HCT116 (cell line): Measurements from ENCODE around the gene NOL9. TPM values are rescaled to one million over a fixed set of nuclear protein-coding genes. Genes with fewer than 3 reads are reported as not detected.

Experiments used
- ATAC-seq: fragments of 200-7000 bp; cut with Tn5 transposase; 2 replicates; pipeline ENCODE4 v1.9.1; 2020; ENCODE audit warnings: mild to moderate bottlenecking, moderate library complexity
- BruUV-seq: library from RNA; stranded (reverse); fragments of 400-500 nt; replicated peaks from 2 replicates; lab custom pipeline; 2021; lab: Mats Ljungman, UMichigan
- CTCF ChIA-PET: fragments of 300-600 bp; sonication (Branson Sonifier 250); formaldehyde crosslinking; loops from one replicate; lab custom pipeline; 2021; ENCODE audit warnings: antibody characterized with exemption; lab: Charles Lee
- POLR2A ChIA-PET: fragments of 300-600, 350-600 bp; sonication (Branson Sonifier 250); formaldehyde crosslinking; loops from one replicate; lab custom pipeline; 2021; ENCODE audit warnings: antibody characterized with exemption; lab: Charles Lee
- RAD21 ChIA-PET, 2 experiments: fragments of 300-600 bp; sonication (Branson Sonifier 250); formaldehyde crosslinking; loops; one replicate each; lab custom pipeline; 2023; ENCODE audit warnings: low total read pairs in 2 of 2; ENCODE audit not compliant: uncharacterized antibody in 2 of 2, unreplicated experiment in 2 of 2, low non-redundant PET in 1 of 2; lab: Charles Lee
- DNase-seq: peaks from one replicate; pipeline ENCODE4 v3.0.0-alpha.2; 2010; ENCODE audit warnings: low read depth, low spot score
- H2AFZ ChIP-seq: fragments of 200-600 bp; shearing (Covaris generic), sonication (generic); 2 replicates; pipeline ENCODE4 v1.6.1; 2017; ENCODE audit warnings: low read depth, mixed run types, mixed read lengths, antibody characterized with exemption, low read length; ENCODE audit not compliant: poor library complexity, severe bottlenecking
- H3K27ac ChIP-seq: 2 replicates; pipeline ENCODE4 v1.5.1; 2012; ENCODE audit warnings: low read depth, low read length
- H3K27me3 ChIP-seq: fragments of 200-600 bp; sonication (generic); 2 replicates; pipeline ENCODE4 v1.6.1; 2016; ENCODE audit warnings: mixed run types, low read length, mixed read lengths; ENCODE audit not compliant: insufficient read depth
- H3K36me3 ChIP-seq, 2 experiments: fragments of 200-500 bp in 1 of 2; fragments of 200-600 bp in 1 of 2; sonication (Bioruptor generic) in 1 of 2; sonication (generic) in 1 of 2; 2 replicates each; pipeline versions ENCODE4 v1.5.1 to v1.6.1; 2014 to 2016; ENCODE audit warnings: low read length in 2 of 2, inconsistent platforms in 1 of 2, mixed read lengths in 1 of 2, mixed run types in 1 of 2; ENCODE audit not compliant: insufficient read depth in 2 of 2, control insufficient read depth in 1 of 2
- H3K4me1 ChIP-seq, 2 experiments: fragments of 200-600 bp in 1 of 2; sonication (generic) in 1 of 2; 2 replicates each; pipeline versions ENCODE4 v1.5.1 to v1.6.1; 2012 to 2017; ENCODE audit warnings: low read length in 2 of 2, inconsistent platforms in 1 of 2, mild to moderate bottlenecking in 1 of 2, mixed read lengths in 1 of 2, mixed run types in 1 of 2, moderate library complexity in 1 of 2; ENCODE audit not compliant: insufficient read depth in 2 of 2, control insufficient read depth in 1 of 2
- H3K4me2 ChIP-seq: fragments of 200-600 bp; sonication (generic); 2 replicates; pipeline ENCODE4 v1.6.1; 2017; ENCODE audit warnings: mixed run types, low read length, mixed read lengths
- H3K4me3 ChIP-seq, 2 experiments: fragments of 200-600 bp in 1 of 2; sonication (generic) in 1 of 2; replicated peaks in 1 of 2; 2 replicates each; pipeline ENCODE4 v1.5.1; 2011 to 2016; ENCODE audit warnings: low read length in 2 of 2, control low read depth in 1 of 2, low read depth in 1 of 2, mild to moderate bottlenecking in 1 of 2, mixed read lengths in 1 of 2, mixed run types in 1 of 2
- H3K79me2 ChIP-seq: fragments of 200-600 bp; sonication (generic); 2 replicates; pipeline ENCODE4 v1.6.1; 2017; ENCODE audit warnings: mild to moderate bottlenecking, mixed run types, low read length, moderate library complexity, mixed read lengths; ENCODE audit not compliant: insufficient read depth
- H3K9ac ChIP-seq: fragments of 200-600 bp; sonication (generic); 2 replicates; pipeline ENCODE4 v1.6.1; 2016; ENCODE audit warnings: low read length, mixed read lengths
- H3K9me2 ChIP-seq: fragments of 200-600 bp; sonication (generic), shearing (Covaris generic); 2 replicates; pipeline ENCODE4 v1.6.1; 2017; ENCODE audit warnings: mixed run types, mild to moderate bottlenecking, moderate library complexity; ENCODE audit not compliant: insufficient read depth
- H3K9me3 ChIP-seq, 2 experiments: fragments of 200-500 bp in 1 of 2; fragments of 200-600 bp in 1 of 2; sonication (Bioruptor generic) in 1 of 2; sonication (generic) in 1 of 2; 2 replicates each; pipeline ENCODE4 v1.6.1; 2014 to 2017; ENCODE audit warnings: low read length in 2 of 2, mixed read lengths in 2 of 2, inconsistent platforms in 1 of 2, low read depth in 1 of 2, mild to moderate bottlenecking in 1 of 2, mixed run types in 1 of 2, moderate library complexity in 1 of 2; ENCODE audit not compliant: control insufficient read depth in 1 of 2, insufficient read depth in 1 of 2
- H4K20me1 ChIP-seq: fragments of 200-600 bp; sonication (generic), shearing (Covaris generic); 2 replicates; pipeline ENCODE4 v1.6.1; 2017; ENCODE audit warnings: mixed run types, mild to moderate bottlenecking, moderate library complexity; ENCODE audit not compliant: insufficient read depth
- CEBPB ChIP-seq: IDR thresholded peaks from 2 replicates; pipeline ENCODE4 v1.6.1; 2012; ENCODE audit warnings: low read depth
- EGR1 ChIP-seq: IDR thresholded peaks from 2 replicates; pipeline ENCODE4 v1.6.1; 2012; ENCODE audit warnings: low read depth
- EZH2phosphoT487 ChIP-seq: fragments of 200-600 bp; IDR thresholded peaks from 2 replicates; pipeline ENCODE4 v1.6.1; 2018; ENCODE audit warnings: antibody characterized with exemption, borderline replicate concordance
- POLR2A ChIP-seq: IDR thresholded peaks from 2 replicates; pipeline ENCODE4 v1.7.0; 2011; ENCODE audit warnings: borderline replicate concordance; ENCODE audit not compliant: insufficient read depth, insufficient read length; ENCODE audit errors: extremely low read depth
- SIN3A ChIP-seq: IDR thresholded peaks from 2 replicates; pipeline ENCODE4 v1.6.1; 2012; ENCODE audit warnings: low read depth
- TCF7L2 ChIP-seq: IDR thresholded peaks from 2 replicates; pipeline ENCODE4 v1.7.0; 2011; ENCODE audit warnings: borderline replicate concordance, inconsistent platforms; ENCODE audit not compliant: insufficient read depth, insufficient read length; ENCODE audit errors: extremely low read depth
- ZFX ChIP-seq: fragments of 450-650 bp; IDR thresholded peaks from 2 replicates; pipeline ENCODE4 v1.6.1; 2017
- intact Hi-C: fragments of 100-400 bp; cut with micrococcal nuclease; formaldehyde crosslinking; loops from 2 replicates; pipeline ENCODE4 v1.10.0; 2022
- total RNA-seq: library from RNA; stranded (reverse); gene quantifications from one replicate; pipeline ENCODE4 v1.2.1, GENCODE V29; 2021; ENCODE audit not compliant: unreplicated experiment
- TF ChIP-seq, protein P1 (sequence below): IDR thresholded peaks from 2 replicates; pipeline ENCODE4 v1.6.1; 2011; ENCODE audit warnings: mild to moderate bottlenecking, low read length, moderate library complexity; ENCODE audit not compliant: insufficient replicate concordance; ENCODE audit errors: extremely low read depth

The NOL9 gene
- total RNA-seq, 1 experiment from 2014 or later: 46.4 TPM

GRCh38 chr1:6599141-6599975, 45.0 kb upstream of the NOL9 start:
- TF ChIP-seq SIN3A (no peak), POLR2A (no peak), EZH2phosphoT487 (no peak), TCF7L2 (no peak), ZFX (no peak), CEBPB (no peak), EGR1 (no peak)
- TF ChIP-seq, protein P1, sequence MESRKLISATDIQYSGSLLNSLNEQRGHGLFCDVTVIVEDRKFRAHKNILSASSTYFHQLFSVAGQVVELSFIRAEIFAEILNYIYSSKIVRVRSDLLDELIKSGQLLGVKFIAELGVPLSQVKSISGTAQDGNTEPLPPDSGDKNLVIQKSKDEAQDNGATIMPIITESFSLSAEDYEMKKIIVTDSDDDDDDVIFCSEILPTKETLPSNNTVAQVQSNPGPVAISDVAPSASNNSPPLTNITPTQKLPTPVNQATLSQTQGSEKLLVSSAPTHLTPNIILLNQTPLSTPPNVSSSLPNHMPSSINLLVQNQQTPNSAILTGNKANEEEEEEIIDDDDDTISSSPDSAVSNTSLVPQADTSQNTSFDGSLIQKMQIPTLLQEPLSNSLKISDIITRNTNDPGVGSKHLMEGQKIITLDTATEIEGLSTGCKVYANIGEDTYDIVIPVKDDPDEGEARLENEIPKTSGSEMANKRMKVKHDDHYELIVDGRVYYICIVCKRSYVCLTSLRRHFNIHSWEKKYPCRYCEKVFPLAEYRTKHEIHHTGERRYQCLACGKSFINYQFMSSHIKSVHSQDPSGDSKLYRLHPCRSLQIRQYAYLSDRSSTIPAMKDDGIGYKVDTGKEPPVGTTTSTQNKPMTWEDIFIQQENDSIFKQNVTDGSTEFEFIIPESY: no peak
- intact Hi-C loops: no loop called here
- ChIA-PET POLR2A (interaction anchor here (1.0 kb wide), 1 partner anchor 20 kb away, joined by 3 read pairs; the partner anchor contains the start of gene ZBTB48), CTCF (no interaction called here), RAD21 (no interaction called here)
- no TSS peak for BruUV-seq
- ATAC-seq (no peak), DNase-seq (no peak)
- Histone ChIP-seq H3K9me3 (no peaks in the 10 kb centered on the region), H3K4me2 (no peak overlapping the region), H3K27ac (no peak overlapping the region; the same call in 1 of the 2 replicates), H3K4me3 (no peak overlapping the region), H2AFZ (no peak overlapping the region), H3K79me2 (peaks cover 80% of the 10 kb centered on the region), H3K27me3 (no peaks in the 10 kb centered on the region), H3K4me1 (peaks cover 16 to 27% of the 10 kb centered on the region in 2 experiments), H3K36me3 (peaks cover 22 to 50% of the 10 kb centered on the region in 2 experiments; a peak in 3 of 4 replicates), H3K9ac (no peak overlapping the region), H4K20me1 (peaks cover 14% of the 10 kb centered on the region; the same call in 1 of the 2 replicates), H3K9me2 (no peaks in the 10 kb centered on the region)
